ENCODE results near the gene PRM3.

- TF ChIP-seq CTCF (IDR thresholded peaks at IDR 0.05) (no peak), POLR2A (IDR thresholded peaks at IDR 0.05) (no peak)
Observed at GRCh38 chr16:11225677-11226549, 47.5 kb downstream of the PRM3 start.

All from adrenal gland (tissue), 5 donors.